ENCODE results near the gene GUCY2F.
A peak's percentile ranks its signal among the peaks of the same experiment; 100 is the strongest.

Gene GUCY2F
- 0 to 0.21 (median 0) reads per million in 9 experiments for total RNA-seq

- Mint-ChIP-seq H3K4me1 (ENCODE audit: low read depth in 2 of 2) (no peaks in the 10 kb centered on the region), H3K27ac (no peak within 1 kb of the TSS), H3K36me3 (ENCODE audit: insufficient read depth) (no peaks in the 10 kb centered on the region)
Measured at GRCh38 chrX:109481986-109482385, at the start of gene GUCY2F. Gene GUCY2F, minus strand, starts transcription at chrX:109482086. Its CDS starts 6,150 bp downstream, at chrX:109475936.

DNA sequence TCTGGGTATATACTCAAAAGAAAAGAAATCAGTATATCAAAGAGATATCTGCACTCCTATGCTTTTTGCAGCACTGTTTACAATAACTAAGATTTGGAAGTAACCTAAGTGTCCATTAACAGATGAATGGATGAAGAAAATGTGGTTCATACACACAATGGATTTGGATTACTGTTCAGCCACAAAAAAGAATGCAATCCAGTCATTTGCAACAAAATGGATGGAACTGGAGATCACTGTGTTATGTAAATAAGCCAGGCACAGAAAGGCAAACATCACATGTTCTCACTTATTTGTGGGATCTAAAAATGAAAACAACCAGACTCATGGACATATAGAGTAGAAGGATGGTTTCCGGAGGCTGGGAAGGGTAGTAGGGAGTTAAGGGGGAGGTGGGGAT, 37.1 kb upstream of the GUCY2F start:
- no peak for ATAC-seq (replicated peaks)
- peaks cover 17 to 34% of the 10 kb centered on the region in 2 donors for H3K27me3 Mint-ChIP-seq
- H3K36me3 Mint-ChIP-seq (ENCODE audit: insufficient read depth) = no peaks in the 10 kb centered on the region
- H3K27ac Mint-ChIP-seq = no peak overlapping the region
- no peaks in the 10 kb centered on the region for H3K4me1 Mint-ChIP-seq (ENCODE audit: low read depth in 2 of 2)
- H3K9me3 Mint-ChIP-seq = no peaks in the 10 kb centered on the region
- no peak overlapping the region for H3K4me3 Mint-ChIP-seq
- no peak for DNase-seq

More at GRCh38 chrX:109481986-109482385, at the start of gene GUCY2F:
- Mint-ChIP-seq H3K27me3 (no peaks in the 10 kb centered on the region), H3K9me3 (no peaks in the 10 kb centered on the region), H3K4me3 (no peak within 1 kb of the TSS)
- ATAC-seq (replicated peaks) (no peak), DNase-seq (no peak)

DNA sequence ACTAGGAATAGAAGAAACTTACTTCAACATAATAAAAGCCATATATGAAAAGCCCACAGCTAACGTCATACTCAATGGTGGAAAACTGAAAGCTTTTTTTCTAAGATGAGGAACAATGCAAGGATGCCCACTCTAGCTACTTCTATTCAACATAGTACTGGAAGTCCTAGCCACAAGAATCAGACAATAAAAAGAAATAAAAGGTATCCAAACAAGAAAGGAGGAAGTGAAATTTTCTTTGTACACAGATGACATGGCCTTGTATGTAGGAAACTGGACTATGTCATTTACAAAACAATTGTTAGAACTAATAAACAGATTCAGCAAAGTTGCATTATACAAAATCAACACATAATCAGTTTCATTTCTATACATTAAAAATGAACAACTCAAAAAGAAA, 29.2 kb upstream of the GUCY2F start:
- H3K27ac Mint-ChIP-seq = no peak overlapping the region
- H3K9me3 Mint-ChIP-seq = no peaks in the 10 kb centered on the region
- no peaks in the 10 kb centered on the region for H3K36me3 Mint-ChIP-seq (ENCODE audit: insufficient read depth)
- ATAC-seq (replicated peaks) (no peak), DNase-seq (no peak)
- no peak overlapping the region for H3K4me3 Mint-ChIP-seq
- no peaks in the 10 kb centered on the region for H3K4me1 Mint-ChIP-seq (ENCODE audit: low read depth in 2 of 2)
- peaks cover 43 to 51% of the 10 kb centered on the region in 2 donors for H3K27me3 Mint-ChIP-seq

- no peak overlapping the region for H3K4me3 Mint-ChIP-seq
- H3K27me3 Mint-ChIP-seq = peaks cover 43 to 47% of the 10 kb centered on the region in 2 donors
- no peak overlapping the region for H3K27ac Mint-ChIP-seq
- H3K4me1 Mint-ChIP-seq (ENCODE audit: low read depth in 2 of 2) = no peaks in the 10 kb centered on the region
- DNase-seq = no peak
- ATAC-seq (replicated peaks) = no peak
- no peaks in the 10 kb centered on the region for H3K36me3 Mint-ChIP-seq (ENCODE audit: insufficient read depth)
- H3K9me3 Mint-ChIP-seq = no peaks in the 10 kb centered on the region
Measured at GRCh38 chrX:109508915-109509314, 27.0 kb upstream of the GUCY2F start.

- Mint-ChIP-seq H3K9me3 (no peaks in the 10 kb centered on the region), H3K27me3 (peaks cover 9 to 21% of the 10 kb centered on the region in 2 donors), H3K27ac (no peak overlapping the region), H3K4me3 (no peak overlapping the region), H3K4me1 (ENCODE audit: low read depth in 2 of 2) (no peaks in the 10 kb centered on the region), H3K36me3 (ENCODE audit: insufficient read depth) (no peaks in the 10 kb centered on the region)
- no peak for DNase-seq
- no peak for ATAC-seq (replicated peaks)
Measured at GRCh38 chrX:109501176-109501575, 19.3 kb upstream of the GUCY2F start.

DNA sequence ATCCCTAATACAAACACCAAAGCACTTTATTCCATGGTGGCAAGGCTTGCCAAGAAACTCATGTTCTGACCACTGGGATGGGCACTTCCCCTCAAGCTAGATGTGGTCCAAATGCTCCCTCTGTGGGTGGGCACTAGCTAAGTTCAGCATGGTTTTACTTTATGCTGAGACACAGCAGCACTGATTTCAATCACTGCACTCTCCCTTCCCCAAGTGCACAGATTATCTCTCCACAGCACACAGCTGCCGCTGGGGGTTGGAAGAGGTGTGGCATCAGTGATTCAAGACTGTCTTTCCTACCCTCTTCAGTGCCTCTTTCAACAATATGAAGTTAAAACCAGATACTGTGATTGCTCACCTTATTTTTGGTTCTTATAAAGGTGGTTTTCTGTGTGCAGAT, 16.5 kb upstream of the GUCY2F start:
- Mint-ChIP-seq H3K36me3 (ENCODE audit: insufficient read depth) (no peaks in the 10 kb centered on the region), H3K4me3 (no peak overlapping the region), H3K9me3 (no peaks in the 10 kb centered on the region), H3K4me1 (ENCODE audit: low read depth in 2 of 2) (no peaks in the 10 kb centered on the region), H3K27ac (no peak overlapping the region), H3K27me3 (peaks cover 9 to 26% of the 10 kb centered on the region in 2 donors)
- DNase-seq = no peak
- ATAC-seq (replicated peaks) = no peak

GRCh38 chrX:109489174-109489573, 7.3 kb upstream of the GUCY2F start:
- DNase-seq (no peak), ATAC-seq (replicated peaks) (no peak)
- H3K9me3 Mint-ChIP-seq = no peaks in the 10 kb centered on the region
- peaks cover 0 to 16% of the 10 kb centered on the region in 2 donors for H3K27me3 Mint-ChIP-seq
- H3K4me1 Mint-ChIP-seq (ENCODE audit: low read depth in 2 of 2) = no peaks in the 10 kb centered on the region
- H3K4me3 Mint-ChIP-seq = no peak overlapping the region
- no peaks in the 10 kb centered on the region for H3K36me3 Mint-ChIP-seq (ENCODE audit: insufficient read depth)
- no peak overlapping the region for H3K27ac Mint-ChIP-seq

DNA sequence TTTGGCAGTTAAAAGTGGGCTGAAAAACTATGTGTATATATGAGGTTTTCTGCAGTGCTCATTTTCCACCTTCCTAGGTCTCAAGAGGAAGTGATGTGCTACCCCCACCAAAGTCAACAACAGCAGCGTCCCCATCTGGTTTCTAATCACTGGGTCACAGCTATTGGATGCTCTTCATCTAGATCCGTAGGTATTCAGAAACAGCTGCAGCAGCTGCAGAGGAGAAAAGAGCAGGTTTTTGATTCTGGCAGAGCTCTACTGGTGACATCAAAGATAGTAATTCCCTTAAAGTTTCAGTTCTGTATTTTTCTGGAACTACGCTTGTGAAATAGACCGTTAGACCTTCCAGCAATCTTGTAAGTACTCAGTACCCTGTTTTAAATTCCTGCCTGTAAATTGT, 5.8 kb upstream of the GUCY2F start:
- H3K36me3 Mint-ChIP-seq (ENCODE audit: insufficient read depth) = no peaks in the 10 kb centered on the region
- no peaks in the 10 kb centered on the region for H3K9me3 Mint-ChIP-seq
- DNase-seq (no peak), ATAC-seq (replicated peaks) (no peak)
- peaks cover 0 to 7% of the 10 kb centered on the region in 2 donors for H3K27me3 Mint-ChIP-seq
- no peak overlapping the region for H3K27ac Mint-ChIP-seq
- no peak overlapping the region for H3K4me3 Mint-ChIP-seq
- H3K4me1 Mint-ChIP-seq (ENCODE audit: low read depth in 2 of 2) = no peaks in the 10 kb centered on the region

GRCh38 chrX:109485470-109486340, 3.8 kb upstream of the GUCY2F start:
- Mint-ChIP-seq H3K36me3 (ENCODE audit: insufficient read depth) (no peaks in the 10 kb centered on the region), H3K27me3 (no peaks in the 10 kb centered on the region), H3K27ac (no peak overlapping the region), H3K4me1 (ENCODE audit: low read depth in 2 of 2) (no peaks in the 10 kb centered on the region), H3K9me3 (no peaks in the 10 kb centered on the region), H3K4me3 (no peak overlapping the region)
- ATAC-seq (replicated peaks) (peak; percentile 72), DNase-seq (peak; percentile 44 to 58 (median 55))

DNA sequence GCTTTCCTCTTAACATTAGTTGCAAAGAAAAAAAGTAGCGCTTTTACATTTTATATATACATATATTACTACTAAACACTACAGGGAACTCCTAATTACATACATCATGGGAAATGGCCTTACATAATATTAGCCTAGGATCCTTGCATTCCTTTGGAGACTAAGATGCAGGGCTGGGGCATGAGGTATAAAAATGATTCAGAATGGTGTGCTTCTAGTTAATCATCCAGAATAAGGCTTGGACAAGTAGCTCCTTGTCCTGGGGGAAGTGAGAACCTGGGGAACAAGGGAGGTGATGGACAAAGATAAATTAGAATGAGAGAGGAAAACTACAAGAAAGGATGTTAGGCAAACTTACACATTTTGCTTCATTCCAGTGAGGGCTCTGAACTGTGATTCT, 3.0 kb upstream of the GUCY2F start:
- Mint-ChIP-seq H3K27me3 (no peaks in the 10 kb centered on the region), H3K36me3 (ENCODE audit: insufficient read depth) (no peaks in the 10 kb centered on the region), H3K4me3 (no peak overlapping the region), H3K4me1 (ENCODE audit: low read depth in 2 of 2) (no peaks in the 10 kb centered on the region), H3K27ac (no peak overlapping the region), H3K9me3 (no peaks in the 10 kb centered on the region)
- DNase-seq (no peak), ATAC-seq (replicated peaks) (no peak)

GRCh38 chrX:109475174-109475891, 6.6 kb downstream of the GUCY2F start:
- Mint-ChIP-seq H3K27ac (no peak overlapping the region), H3K27me3 (peaks cover 12 to 16% of the 10 kb centered on the region in 2 donors), H3K4me1 (ENCODE audit: low read depth in 2 of 2) (no peaks in the 10 kb centered on the region), H3K9me3 (no peaks in the 10 kb centered on the region), H3K4me3 (no peak overlapping the region), H3K36me3 (ENCODE audit: insufficient read depth) (no peaks in the 10 kb centered on the region)
- ATAC-seq (replicated peaks) (no peak), DNase-seq (no peak)

GRCh38 chrX:109472939-109473735, 8.7 kb downstream of the GUCY2F start:
- H3K27ac Mint-ChIP-seq = no peak overlapping the region

GRCh38 chrX:109464231-109464630, 17.7 kb downstream of the GUCY2F start:
- ATAC-seq (replicated peaks) (no peak), DNase-seq (no peak)
- Mint-ChIP-seq H3K36me3 (ENCODE audit: insufficient read depth) (no peaks in the 10 kb centered on the region), H3K4me1 (ENCODE audit: low read depth in 2 of 2) (no peaks in the 10 kb centered on the region), H3K9me3 (no peaks in the 10 kb centered on the region), H3K27ac (no peak overlapping the region), H3K4me3 (no peak overlapping the region), H3K27me3 (peaks cover 11 to 21% of the 10 kb centered on the region in 2 donors)

More at GRCh38 chrX:109472939-109473735, 8.7 kb downstream of the GUCY2F start:
- DNase-seq = no peak
- H3K4me1 Mint-ChIP-seq (ENCODE audit: low read depth in 2 of 2) = no peaks in the 10 kb centered on the region
- ATAC-seq (replicated peaks) = no peak
- no peak overlapping the region for H3K4me3 Mint-ChIP-seq
- no peaks in the 10 kb centered on the region for H3K36me3 Mint-ChIP-seq (ENCODE audit: insufficient read depth)
- no peaks in the 10 kb centered on the region for H3K9me3 Mint-ChIP-seq
- peaks cover 12 to 16% of the 10 kb centered on the region in 2 donors for H3K27me3 Mint-ChIP-seq
